Activated effector memory CD4-positive, alpha-beta T cell treated with anti-CD3 and anti-CD28 coated beads, Interleukin-2, amount 50 U/mL, for 16 hours (primary cell): Measurements from ENCODE around the gene MOB2.

ENCODE experiments used
- DNase-seq: peaks from one replicate; pipeline ENCODE4 v3.0.0-alpha.2; 2020

Gene MOB2

DNA sequence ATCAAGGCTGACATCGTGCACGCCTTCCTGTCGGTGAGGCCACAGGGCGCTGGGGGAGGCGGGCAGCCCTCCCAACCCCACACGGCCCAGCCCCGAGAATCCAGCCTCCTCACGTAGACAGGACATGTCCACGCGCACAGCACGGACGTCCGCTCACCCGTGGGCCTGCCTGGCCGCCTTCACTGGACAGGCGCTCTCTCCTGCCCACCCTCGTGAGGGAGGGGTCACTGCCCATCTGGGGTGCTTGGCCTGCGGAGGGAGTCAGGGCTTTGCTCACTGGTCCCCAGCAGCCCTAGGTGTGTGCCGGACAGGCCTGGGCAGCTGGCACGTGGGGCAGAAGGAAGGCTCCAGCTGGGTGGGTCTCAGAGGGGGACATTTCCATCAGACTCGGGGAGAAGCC is 32.0 kb downstream of the MOB2 start:
- DNase-seq: no peak

DNA sequence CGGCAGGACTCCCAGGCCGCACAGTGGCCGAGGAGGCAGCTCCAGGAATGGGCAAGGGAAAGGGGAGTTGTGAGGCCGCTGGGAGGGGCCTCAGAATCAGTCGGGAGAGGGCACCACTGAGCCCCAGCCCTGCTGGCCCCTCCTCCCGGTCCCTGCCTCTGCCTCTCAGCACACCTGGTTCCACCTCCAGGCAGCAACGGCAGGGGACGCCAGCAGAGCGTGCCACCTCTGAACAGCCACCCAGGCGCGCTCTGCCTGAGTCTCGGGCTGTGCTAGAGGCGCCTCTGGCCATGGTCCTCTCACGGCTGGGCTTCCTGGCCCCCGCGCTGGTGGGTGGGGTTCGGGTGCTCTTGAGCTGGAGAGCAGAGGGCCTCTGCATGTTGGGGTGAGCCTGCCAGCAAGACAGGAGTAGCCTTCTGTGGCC is 33.0 kb downstream of the MOB2 start:
- DNase-seq: peak; percentile 75

DNA sequence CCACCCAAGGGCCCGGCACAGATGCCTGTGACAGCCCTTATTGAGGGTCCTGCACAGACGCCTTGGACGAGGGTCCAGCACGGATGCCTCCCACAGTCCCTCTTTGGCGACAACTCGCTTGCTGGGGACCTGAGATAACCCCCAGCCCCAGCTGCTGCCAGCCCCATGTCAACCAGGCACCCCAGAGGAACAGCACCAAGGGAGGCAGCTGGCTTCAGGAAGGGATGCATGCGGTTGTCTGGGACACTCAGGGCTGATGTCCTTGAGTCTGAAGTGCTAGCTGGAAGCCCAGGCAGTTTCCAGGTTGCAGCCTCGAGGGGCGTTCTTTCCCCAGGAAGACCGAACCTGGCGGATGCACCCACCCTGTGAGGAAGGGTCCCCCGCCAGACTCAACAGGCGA is 33.8 kb downstream of the MOB2 start:
- no peak for DNase-seq

DNA sequence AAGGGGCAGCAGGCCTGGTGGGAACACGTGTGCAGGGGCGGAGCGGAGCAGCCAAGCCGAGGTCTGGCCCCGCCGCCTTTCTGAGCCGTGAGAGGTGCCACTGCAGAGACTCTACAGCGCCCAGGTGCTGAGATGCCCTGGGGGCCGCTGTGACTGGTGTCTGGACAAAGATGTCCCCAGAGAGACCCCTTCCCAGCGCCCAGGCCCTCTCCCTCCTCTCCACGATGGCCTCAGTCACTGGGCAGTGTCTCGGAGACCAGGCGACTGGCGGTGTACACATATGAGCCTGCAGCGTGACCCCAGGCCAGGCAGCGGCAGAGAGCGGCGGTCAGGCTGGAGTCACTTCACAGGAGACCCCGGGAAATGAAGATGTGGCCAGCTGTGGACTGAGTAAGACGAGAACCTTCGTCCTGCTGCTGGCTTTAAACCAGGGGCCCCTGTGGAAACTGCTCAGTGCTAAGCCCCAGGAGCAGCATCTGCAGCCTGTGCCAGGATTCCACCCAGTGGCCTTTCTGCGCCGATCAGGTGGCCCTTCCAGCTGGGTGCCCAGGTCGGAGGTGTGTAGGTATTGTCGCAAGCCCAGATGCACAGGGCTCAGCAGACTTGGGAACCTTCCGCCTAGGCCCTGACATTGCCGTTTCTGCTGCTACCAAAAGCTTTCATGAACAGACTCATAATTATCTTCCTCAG is 34.7 kb downstream of the MOB2 start:
- no peak for DNase-seq

DNA sequence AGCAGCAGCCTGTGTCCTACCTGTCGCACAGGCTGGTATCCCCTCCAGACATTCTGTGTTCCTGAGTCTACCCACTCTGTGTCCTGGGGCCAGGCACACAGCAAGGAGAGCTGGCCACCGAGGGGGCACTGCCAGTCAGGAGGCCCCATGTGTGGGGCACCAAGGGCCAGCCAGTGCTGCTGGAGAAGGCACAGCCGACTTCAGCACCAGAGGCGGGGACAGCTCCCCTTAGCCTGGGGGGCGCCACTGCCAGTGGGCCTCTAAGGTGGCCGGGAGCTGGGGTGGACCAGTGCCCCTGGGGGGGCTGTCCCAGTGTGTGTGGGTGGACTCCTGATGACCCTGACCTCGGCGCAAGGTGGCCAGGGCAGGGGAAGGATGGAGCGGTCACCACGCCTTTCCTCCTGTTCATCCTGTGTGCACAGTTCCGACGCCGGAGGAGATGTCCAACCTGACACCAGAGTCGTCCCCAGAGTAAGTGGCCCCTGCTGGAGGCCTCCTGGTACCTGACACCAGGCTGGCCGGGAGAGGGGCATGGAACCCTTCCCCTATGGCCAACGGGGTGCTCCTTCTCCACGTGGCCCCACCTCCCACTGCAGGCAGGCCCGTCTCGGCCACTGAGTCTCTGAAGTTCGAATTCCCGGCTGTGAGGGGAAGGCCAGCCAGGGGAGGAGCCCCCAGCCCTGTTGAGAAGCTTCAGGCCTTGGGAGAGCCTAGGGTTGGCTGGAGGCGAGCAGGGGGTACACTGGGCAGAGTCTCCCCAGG is 35.4 kb downstream of the MOB2 start:
- DNase-seq: no peak

DNA sequence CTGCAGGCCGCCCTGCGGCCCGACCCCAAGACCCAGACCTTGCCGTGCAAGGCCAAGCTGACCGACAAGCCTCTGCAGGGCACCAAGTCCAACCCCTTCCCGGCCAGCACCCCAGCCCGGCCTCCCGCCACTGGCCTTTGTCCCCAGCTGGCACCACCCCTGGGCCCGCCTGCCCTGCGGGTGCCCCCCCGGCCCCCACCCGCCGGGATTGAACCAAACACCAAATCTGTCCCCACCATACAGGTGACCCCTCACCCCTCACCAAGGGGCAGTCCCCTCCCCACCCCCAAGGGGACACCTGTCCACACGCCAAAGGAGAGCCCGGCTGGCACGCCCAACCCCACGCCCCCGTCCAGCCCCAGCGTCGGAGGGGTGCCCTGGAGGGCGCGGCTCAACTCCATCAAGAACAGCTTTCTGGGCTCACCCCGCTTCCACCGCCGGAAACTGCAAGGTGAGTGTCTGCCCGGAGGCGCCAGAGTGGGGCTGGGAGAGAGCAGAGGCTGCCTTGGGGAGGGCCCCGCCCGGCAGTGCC is 36.2 kb downstream of the MOB2 start:
- no peak for DNase-seq

DNA sequence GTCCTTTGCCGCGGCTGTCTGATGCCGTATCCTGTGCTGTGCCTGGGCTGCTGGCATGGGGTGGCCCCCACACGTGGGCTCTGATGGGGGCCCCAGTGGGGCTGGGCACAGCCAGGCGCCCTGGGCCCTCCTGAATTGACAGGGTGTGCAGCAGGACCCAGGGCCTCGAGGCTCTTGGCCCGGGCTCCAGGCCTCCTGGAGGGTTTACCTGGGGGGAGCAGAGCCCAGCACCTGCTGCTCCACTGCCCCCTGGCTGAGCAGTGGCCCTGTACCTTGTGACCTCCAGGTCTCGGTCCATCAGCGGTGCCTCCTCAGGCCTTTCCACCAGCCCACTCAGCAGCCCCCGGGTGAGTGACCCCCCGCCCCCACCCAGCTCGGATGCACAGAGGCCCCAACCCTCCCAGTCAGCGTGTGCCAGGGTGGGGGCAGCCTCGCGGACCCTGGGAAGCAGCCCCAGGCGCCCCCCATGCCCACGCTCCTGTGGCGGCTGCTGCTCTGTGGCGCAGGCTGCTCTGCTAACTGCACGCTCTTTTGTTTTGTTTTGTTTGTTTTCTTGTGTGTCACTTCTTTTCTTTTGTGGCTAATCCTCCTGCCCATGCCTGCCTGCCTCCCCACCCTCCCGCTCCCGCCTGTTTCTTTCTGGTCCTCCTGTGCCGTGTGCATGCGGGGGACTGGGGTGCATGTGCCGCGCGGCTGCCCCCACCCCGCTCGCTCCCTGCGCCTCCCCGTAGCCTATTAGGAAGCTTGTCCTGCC is 36.9 kb downstream of the MOB2 start:
- no peak for DNase-seq

DNA sequence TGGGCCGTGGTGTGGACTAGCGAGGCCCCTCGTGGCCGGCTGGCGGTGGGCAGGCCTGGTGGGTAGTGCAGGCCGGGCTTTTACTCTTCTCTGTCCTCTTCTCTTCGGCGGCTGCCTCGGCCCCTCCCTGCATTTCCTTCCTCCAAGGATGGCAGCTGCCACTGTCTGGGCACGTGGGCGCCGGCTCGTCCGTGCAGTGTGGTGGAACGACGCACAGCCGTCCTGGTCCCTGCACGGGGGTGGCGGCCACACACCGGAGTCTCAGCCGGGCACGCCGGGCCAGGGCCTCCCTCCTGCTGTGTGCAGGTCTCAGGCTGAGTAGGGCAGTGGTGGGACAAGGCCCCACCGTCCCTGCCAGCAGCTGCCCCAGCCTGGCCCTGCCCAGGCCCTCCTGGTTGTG is 37.7 kb downstream of the MOB2 start:
- no peak for DNase-seq

DNA sequence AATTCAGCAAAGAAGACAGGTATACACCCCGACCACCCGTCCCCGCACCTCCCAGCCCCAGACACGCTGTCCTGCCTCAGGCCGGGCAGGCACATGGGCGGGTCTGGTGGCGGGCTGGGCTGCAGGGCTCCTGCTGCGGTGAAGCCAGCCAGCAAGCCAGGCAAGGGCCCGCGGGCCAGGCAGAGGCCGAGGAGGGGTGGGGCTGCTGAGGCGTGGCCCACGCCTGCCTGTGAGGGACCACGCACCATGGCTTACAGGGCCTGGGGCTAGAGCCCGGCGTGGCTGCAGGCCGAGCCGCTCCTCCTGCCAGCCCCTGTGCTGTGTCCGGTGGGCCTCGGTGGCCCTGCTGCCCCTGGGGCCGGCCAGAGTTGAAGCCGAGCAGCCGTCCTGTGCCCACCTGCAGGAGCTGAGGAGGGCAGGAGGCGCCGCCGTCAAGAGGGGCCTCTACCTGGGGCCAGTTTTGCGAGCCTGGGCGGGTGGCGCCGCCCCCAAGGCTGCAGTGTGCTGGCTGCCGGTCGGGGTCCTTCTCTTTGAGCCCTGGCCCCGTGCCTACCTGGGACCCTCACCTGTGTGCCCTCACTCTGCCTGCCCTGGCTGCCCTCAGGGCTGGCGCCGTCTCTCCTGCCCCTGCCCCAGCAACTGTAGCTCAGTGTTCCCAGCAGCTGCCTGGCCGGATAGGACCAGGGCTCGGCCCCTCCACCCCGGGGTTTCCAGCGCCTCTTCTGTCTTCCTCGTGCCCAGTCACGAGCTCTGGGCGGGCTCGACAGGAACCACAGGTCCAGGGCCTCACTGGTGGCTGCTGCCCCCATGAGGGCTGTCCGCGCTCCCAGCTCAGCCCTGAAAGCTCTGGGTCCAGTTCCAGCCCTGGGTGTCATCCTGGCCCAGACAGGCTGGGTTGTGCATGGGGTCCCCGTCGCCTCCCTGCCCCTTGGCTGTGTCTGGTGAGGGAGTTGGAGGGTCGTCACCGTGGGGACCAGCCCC is 38.4 kb downstream of the MOB2 start:
- no peak for DNase-seq

DNA sequence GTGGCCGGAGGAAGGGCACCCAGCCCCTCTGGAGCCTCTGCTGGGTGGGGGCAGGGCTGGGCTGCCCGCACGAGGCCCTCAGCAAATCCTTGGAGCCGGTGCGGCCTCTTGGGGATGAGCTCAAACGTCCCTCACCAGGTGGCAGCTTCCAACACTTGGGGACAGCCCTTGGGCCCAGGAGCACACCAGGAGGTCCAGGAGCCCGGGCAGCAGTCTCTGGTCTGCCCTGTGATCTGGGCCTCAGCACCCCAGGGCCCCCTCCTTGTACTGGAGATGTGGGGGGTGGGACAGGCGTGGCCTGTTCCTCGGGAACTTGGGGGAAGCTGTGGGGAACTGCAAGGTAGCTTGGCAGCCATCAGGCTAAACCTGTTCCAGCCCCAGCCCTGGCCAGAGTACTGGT is 40.0 kb downstream of the MOB2 start:
- no peak for DNase-seq

DNA sequence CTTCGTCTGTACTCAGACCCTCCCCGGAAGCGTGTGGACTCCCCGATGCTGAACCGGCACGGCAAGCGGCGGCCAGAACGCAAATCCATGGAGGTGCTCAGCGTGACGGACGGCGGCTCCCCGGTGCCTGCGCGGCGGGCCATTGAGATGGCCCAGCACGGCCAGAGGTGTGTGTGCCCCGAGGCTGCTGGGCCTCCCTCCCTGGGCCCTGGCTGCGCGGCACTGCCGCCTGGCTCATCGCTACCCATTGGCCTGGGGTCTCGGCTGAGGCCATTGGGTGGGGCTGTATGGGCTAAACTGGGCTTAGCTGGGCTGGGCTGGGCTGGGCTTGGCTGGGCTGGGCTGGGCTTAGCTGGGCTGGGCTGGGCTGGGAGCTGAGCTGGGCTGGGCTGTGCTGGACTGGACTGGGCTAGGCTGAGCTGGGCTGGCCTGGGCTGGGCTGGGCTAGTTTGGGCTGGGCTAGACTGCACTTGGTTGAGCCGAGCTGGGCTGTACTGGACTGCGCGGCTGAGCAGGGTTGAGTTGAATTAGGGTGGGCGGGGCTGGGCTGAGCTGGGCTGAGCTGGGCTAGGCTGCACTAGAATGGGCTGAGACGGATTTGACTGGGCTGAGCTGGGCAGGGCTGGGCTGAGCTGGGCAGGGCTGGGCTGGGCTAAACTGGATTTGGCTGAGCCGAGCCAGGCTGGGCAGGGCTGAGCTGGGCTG is 40.7 kb downstream of the MOB2 start:
- no peak for DNase-seq

DNA sequence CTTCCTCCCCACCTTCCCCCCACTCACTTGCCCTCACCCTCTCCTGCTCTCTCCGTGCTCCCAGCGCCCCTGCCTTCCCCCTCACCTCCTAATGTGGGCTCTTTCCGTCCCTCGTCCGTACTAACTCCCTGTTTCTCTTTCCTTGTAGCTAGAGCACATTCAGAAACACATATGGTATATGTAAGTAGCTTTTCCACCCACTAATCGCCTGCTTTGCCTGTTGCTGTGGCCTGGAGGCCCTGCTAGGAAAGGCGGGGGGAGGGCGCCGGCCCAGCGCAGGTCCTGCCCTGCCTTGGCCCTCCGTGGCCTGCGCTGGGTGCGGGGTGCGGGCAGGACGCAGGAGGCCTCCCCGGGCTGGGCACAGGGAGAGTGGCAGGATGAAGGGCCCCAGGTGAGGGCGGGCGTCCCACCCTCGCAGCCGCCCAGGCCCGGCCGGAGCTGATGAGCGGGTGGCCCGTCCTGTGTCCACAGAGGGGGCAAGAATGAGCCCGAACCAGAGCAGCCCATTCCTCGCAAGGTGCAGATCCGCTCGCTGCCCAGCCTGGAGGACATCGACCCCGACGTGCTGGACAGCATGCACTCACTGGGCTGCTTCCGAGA is 41.7 kb downstream of the MOB2 start:
- DNase-seq: no peak

DNA sequence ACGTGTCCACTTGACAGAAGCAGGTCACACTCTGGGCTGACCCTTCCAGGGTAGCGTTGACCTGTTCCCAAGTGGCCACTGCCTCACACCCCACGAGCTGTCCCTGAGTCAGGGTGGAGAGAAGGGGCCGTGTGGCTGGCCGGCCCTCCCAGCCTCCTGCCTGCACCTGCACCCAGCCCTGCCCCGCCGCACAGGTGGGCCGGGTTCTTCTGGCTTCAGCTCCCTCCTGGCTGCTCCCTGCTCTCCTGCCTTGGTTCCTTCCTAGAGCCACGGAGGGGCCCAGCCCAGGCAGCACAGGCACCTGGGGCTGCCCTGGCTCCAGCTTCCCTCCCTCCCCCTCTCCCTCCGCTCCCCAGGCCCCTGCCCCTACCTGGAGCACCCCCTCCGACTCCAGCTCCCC is 42.3 kb downstream of the MOB2 start:
- no peak for DNase-seq

DNA sequence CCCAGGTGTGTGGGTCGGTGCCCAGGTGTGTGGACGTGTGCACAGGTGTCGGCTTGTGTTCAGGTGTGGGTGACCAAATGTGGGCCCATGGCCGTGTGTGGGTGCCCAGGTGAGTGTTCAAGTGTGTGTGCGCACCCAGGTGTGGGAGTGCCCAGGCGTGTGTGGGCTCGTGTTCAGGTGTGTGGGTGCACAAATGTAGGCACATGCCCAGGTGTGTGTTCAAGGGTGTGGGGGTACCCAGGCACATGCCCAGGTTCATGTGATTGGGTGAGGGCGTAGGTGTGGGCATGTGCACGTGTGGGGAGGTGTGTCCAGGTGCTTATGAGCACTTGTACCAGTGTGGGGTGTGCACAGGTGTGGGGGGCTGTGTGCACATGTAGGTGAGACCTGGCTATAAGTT is 42.8 kb downstream of the MOB2 start:
- DNase-seq: no peak

DNA sequence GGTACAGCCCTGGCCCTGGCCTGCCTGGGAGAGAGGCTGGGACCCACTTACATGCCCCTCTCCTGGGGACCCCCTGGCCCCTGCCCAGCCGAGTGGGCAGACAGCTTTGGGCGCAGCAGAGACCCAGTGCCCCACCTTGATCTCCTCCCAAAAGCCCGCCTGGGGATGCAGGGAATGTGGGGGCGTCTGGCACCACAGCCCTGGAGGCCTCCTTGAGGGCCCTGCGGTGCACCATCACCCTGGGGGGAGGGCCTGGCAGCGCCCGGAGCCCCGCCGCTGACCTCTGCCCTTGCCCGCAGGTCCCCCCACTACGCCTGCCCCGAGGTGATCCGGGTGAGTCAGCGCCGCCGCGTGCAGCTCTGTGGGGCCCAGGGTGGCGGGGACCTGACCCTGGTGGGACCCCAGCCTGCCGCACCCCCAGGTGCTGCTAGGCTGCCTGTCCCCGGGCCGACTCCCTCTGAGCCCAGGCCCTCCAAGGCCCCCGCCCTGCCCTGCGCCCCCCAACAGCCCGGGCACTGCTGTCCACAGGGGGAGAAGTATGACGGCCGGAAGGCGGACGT is 43.7 kb downstream of the MOB2 start:
- no peak for DNase-seq

DNA sequence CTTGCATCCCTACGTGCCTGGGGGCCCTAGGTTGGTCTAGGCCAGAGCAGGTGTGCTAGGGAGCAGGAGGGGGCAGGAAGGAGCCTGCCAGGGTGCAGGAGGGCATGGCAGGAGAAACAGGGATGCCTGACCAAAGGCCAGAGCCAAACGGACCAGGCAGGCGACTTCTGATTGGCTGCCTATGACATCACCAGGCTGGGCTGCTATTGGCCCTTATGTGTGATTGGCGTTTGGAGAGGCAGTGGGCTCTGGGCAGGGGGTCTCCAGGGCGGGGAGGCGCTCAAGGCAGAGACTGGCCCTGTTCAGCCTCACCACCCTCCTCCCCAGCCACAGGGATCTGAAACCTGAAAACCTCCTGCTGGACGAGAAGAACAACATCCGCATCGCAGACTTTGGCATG is 44.4 kb downstream of the MOB2 start:
- no peak for DNase-seq

DNA sequence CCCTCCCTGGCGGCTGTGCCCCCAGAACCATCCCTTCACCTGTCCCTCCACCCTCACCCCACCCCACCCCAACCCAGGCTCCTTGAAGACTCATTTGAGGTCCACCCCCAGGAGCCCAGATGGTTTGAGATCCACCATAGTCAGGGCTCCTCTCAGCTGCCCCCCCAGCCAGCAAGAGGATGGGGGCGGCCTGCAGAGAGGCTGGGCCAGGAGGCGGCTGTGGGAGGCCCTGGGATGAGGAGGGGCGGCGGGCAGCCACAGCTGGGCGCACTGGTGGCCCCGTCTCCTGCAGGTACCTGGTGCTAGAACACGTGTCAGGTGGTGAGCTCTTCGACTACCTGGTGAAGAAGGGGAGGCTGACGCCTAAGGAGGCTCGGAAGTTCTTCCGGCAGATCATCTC is 46.1 kb downstream of the MOB2 start:
- no peak for DNase-seq

DNA sequence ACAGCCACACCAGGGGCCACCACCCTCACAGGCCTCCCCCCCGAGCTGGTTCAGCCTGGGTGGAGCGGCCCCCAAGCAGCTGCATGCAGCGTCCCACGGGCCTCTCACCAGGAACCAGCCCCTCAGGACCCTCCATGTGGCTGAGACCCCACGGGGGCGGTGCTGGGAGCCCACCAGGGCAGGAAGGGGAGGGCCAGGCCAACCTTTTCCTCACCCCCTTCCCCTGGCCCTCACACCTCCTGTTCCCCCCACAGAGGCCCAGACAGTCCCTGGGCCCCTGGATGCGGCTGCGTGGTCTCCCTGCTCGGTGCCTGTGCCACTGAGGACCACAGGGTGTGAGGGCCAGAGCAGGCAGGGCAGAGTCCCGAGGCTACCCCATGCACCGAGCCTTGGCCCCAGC is 46.5 kb downstream of the MOB2 start:
- no peak for DNase-seq

DNA sequence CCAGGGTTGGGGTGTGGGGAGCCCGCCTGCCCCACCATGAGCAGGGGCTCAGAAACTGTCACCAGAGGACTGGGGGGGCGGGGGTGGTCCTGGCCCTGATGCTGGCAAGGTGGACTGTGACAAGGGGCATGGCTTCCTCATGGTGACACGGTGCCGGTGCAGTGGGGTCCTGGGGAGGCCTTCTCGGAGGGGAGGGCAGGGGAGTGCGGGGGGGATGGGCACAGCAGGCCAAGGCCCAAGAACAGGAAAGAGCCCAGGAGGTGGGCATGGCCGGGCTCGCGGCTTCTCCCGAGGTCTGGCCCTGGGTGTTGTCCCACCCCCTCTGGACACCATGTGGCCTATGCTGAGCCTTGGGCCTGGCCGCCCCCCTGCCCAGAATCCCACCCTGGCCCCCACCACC is 47.2 kb downstream of the MOB2 start:
- no peak for DNase-seq

DNA sequence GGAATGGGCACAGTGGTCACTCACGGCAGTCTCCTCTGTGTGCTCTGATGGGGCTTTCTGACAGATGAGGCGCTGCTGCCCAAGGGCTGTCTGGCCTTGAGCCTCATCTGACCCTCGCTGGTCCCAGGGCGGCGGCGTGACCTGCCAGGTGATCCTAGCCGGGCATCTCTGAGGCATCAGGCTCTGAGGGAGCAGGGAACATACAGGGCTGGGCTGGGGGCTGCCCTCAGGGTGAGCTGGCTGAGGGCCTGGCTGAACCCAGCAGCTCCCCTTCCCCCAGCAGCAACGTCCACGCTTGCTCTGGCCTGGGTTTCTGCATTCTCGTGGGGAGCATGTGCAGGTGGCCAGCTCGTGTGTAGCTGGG is 47.6 kb downstream of the MOB2 start:
- DNase-seq: no peak
